NCI-H82 treated with DMSO at 0.1 percent for 48 hours (cell line): ENCODE measurements around the gene OR4P4.

Source experiments
- DNase-seq: peaks from one replicate; lab custom pipeline; 2025; ENCODE audit not compliant: unreplicated experiment; lab: John Stamatoyannopoulos, UW

The OR4P4 gene

DNA sequence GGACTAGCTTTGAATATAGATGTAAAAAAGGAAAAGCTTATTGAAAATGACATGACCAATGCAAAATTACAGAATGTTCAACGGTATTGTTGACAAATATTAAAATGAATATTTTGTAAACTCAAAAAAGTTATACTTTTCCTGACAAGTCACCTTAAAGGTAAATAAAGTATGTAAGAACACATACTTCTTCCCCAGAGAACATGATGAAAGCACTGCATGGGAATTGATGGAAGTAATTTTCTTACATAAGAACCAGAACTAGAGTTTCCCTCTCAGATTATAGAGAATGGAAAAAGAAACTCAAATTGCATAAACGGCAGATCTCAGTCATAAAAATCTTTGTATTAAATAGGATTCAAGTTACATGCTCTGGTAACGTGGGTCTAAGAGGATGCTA is at the start of gene OR4P4:
Gene OR4P4 (plus strand): TSS at position 301 of the 400 bp plus-strand sequence.
- DNase-seq: no peak

DNA sequence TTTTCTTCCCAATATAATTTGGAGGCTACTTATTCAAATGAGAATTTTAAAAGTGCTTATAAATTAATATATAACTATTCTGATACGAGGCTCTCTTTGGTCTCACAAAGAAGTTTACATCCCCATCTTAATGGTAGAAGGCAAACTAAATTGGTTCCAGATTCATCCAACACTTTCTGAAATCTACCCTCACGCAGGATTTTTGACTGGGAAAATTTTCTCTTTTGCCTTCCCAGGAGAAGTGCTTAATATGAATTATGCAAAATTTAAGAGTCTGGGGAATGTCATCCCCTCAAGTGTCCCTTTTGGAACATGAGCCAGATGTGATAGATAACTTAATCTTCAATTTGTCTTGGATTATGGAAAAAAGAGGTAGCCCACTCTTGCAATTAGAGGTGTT is 27.4 kb upstream of the OR4P4 start, which contains the start of gene OR4C11:
Gene OR4C11 (minus strand): TSS at position 101 of the 400 bp plus-strand sequence. CDS start 3,272 bp downstream, outside the sequence.
- no peak for DNase-seq

DNA sequence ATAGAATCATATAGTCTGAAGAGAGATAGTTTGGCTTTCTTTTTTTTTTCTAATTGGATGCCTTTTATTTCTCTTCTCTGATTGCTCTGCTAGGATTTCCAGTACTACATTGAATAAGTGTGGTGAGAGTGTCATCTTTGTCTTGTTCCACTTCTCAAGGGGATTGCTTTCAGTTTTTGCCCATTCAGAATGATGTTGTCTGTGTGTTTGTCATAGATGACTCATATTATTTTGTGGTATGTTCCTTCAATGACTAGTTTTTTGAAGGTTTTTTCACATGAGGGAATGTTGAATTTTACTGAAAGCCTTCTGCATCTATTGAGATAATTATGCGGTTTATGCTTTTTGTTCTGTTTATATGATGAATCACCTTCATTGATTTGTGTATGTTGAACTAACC is 10.4 kb upstream of the OR4P4 start:
- DNase-seq: no peak

DNA sequence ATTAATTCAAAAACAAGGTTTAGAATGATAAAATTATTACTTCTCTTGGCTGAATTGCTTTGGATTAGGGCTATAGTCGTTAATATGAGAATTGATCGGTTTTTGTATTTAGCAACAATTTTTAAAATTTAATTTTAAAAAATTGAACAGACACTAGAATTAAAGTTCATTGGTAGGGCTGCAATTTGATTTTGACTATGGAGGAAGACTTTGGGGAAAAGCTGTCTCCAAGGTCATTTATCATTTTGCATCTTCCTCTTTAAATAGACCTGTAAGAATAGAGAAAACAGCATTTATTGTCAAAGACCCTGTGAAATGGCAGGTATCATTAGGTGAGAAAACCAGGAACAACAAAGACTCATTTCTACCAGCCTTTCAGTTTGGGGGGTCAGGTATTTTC is 13.1 kb downstream of the OR4P4 start, which contains the start of gene OR4S2:
Gene OR4S2 (plus strand): TSS at position 301 of the 400 bp plus-strand sequence. CDS start 2,577 bp downstream, outside the sequence.
- no peak for DNase-seq

DNA sequence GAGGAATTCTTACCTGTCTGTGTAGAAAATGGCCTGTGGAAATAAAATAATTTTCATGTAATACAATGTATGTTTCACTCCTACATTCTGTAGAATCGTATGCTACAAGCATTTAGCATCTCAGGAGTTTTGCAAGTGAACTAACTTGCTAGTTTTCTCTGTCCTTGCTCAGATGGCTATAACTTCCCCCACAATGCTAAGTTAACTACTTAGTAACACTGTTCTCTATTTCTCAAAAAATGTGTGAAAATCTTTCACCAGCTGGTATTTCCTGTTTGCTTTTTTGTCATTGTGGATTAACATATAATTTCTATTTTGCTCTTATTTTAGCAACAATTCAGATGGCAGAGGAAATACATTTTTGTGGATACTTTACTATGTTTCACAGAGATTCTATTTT is 17.6 kb downstream of the OR4P4 start:
- DNase-seq: no peak

DNA sequence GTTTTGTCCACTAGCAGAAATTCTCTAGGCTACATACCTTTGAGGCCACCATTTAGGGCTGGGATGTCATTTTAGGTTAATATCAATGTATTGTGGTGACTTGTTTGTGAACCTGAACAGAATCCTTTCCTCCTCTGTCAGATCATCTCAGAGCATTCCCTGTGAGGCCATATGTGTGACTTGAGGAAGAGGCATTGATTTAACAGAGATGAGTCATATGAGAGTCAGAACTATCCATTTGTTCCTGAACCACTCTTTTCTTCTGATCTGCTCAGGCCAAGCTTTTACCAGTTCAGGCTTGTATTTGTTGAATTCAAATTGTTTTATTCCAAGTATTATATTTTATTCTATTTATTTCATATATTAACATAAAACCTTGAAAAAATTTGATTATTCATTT is 20.2 kb downstream of the OR4P4 start:
- no peak for DNase-seq

DNA sequence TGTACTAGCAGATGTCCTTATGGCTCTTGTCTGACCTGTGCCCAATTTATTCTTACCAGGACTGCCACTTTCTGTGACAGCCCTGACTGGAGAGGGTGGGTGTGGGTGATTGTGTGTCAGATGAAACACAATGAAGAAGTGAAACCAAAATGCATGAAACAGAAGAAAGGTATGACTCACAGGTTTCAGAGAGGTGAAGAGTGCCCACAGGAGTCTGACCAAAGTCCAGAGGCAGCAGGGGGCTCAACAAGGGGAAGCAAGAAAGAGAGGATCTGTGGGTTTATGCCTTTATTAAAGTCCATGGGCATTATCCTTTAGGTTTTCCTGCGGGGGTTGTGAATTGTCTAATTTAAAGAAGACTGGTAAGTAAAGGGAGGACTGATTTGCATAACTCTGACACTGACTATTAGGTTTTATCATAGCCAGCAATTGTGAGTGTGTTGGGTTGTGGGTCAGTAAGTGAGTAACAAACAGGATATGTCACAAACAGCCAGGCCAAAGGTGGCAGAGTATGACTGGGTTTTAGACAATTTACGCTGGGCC is 23.2 kb downstream of the OR4P4 start:
- DNase-seq: no peak

DNA sequence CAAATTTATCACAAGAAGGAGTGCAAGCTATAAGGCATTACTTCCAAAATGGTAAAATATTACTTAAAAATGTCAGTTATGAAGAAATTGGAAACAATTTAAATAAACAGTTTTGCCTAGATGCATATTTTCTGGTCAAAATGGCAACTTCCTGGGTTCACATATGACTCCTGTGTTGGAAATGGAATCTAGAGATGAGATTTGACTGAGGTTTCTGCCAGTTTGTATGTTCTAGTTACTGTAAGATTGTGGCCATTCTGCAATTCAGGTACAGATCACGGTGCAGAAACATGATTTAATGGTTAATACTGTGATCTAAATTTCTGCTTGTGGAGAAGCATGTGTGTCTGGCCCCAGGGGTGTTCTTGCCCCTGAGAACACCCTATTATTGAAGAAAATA is 23.7 kb downstream of the OR4P4 start:
- DNase-seq: no peak

DNA sequence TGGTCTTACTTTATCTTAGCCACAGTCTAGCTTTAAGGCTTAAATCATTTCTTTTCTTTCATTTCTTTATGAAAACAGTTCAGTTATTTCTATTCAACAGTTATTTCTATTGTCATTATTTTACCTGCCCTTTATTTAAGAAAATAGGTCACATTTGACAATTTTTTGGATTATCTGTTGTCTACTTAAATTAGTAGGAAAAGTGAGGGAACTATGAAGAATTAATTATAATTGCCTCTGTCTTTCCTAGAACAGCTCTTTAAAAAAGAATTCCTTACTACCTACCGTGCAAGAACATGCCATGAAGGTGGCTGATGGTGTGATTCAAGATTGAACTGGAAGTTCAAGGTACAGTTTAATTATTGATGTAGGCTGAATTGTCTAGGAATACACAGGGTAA is 27.0 kb downstream of the OR4P4 start, which contains the start of gene OR4C6:
Gene OR4C6 (plus strand): TSS at position 301 of the 400 bp plus-strand sequence. CDS start 2,966 bp downstream, outside the sequence.
- DNase-seq: no peak

DNA sequence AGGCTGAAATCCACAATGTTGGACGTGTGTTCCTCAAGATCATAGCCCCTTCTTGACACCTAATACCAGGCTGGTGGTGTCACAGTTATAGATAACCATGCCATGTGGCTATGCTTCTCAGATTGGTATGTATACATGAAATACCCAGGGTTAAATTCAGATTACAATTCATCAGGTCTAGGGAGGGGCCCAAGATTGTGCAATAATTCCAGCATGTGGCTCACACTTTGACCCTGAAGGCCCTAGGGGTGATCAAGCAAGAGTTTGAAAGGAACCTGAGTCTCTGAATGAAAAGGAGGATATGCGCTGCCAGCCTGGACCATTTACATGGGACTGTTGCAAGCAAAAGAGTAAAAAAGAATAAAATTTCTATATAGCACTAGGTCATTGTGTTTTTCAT is 34.5 kb downstream of the OR4P4 start:
- DNase-seq: no peak

DNA sequence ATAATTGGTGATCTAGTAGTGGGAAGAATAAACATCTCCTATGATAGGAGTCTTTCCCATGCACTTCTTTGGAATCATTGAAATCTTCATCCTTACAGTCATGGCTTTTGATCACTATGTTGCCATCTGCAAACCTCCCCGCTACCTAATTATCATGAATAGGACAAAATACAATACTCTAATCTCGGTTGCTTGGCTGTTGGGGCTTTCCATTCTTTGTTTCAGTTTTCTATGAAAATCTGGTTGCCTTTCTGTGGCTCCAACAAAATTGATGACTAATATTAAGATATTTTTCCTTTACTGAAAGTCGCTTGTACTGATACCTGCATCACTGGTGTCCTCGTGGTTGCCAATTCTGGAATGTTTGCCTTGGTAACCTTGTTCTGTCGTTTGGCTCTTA is 38.9 kb downstream of the OR4P4 start:
- no peak for DNase-seq
